Measurements from ENCODE around the gene MRPL36. TPM values are rescaled to one million over a fixed set of nuclear protein-coding genes. Genes with fewer than 3 reads are reported as not detected.
"Not testable (repeated sequence)": the region's sequence is repeated elsewhere in the genome, so short reads cannot be mapped to it uniquely, and the experiment has no call there.

Gene MRPL36
- total RNA-seq, 1 donor from 2014 or later: 31.1 TPM

GRCh38 chr5:1797855-1798254 lies 1.8 kb downstream of the MRPL36 start:
- ATAC-seq (no peak), DNase-seq (ENCODE audit: low spot score) (no peak)

- ATAC-seq (no peak), DNase-seq (ENCODE audit: low spot score) (no peak)
Observed at GRCh38 chr5:1797103-1797800, 2.4 kb downstream of the MRPL36 start.

- ATAC-seq (no peak), DNase-seq (ENCODE audit: low spot score) (no peak)
Observed at GRCh38 chr5:1796371-1797102, 3.1 kb downstream of the MRPL36 start.

- DNase-seq (ENCODE audit: low spot score): no peak
- no peak for ATAC-seq
Observed at GRCh38 chr5:1795931-1796330, 3.7 kb downstream of the MRPL36 start.

GRCh38 chr5:1795506-1795905 lies 4.1 kb downstream of the MRPL36 start:
- ATAC-seq: no peak
- no peak for DNase-seq (ENCODE audit: low spot score)

- DNase-seq (ENCODE audit: low spot score) (no peak), ATAC-seq (no peak)
Observed at GRCh38 chr5:1794901-1795290, 4.7 kb downstream of the MRPL36 start.

GRCh38 chr5:1793966-1794900 lies 5.4 kb downstream of the MRPL36 start:
- ATAC-seq (no peak), DNase-seq (ENCODE audit: low spot score) (no peak)

GRCh38 chr5:1793301-1793740 lies 6.3 kb downstream of the MRPL36 start:
- ATAC-seq: no peak
- no peak for DNase-seq (ENCODE audit: low spot score)

GRCh38 chr5:1792842-1793266 lies 6.8 kb downstream of the MRPL36 start:
- ATAC-seq (no peak), DNase-seq (ENCODE audit: low spot score) (no peak)

GRCh38 chr5:1791176-1791575 lies 8.5 kb downstream of the MRPL36 start:
- ATAC-seq: no peak

GRCh38 chr5:1789834-1790471 lies 9.7 kb downstream of the MRPL36 start:
- ATAC-seq: no peak

More at GRCh38 chr5:1791176-1791575, 8.5 kb downstream of the MRPL36 start:
- DNase-seq (ENCODE audit: low spot score): no peak

GRCh38 chr5:1789438-1789833 lies 10.2 kb downstream of the MRPL36 start:
- not testable (repeated sequence) for ATAC-seq; DNase-seq (ENCODE audit: low spot score)

More at GRCh38 chr5:1789834-1790471, 9.7 kb downstream of the MRPL36 start:
- DNase-seq (ENCODE audit: low spot score): no peak

- ATAC-seq: no peak
- no peak for DNase-seq (ENCODE audit: low spot score)
Observed at GRCh38 chr5:1788828-1789227, 10.8 kb downstream of the MRPL36 start.

- no peak for ATAC-seq
- DNase-seq (ENCODE audit: low spot score): no peak
Observed at GRCh38 chr5:1788200-1788599, 11.4 kb downstream of the MRPL36 start.

GRCh38 chr5:1787472-1788047 lies 12.1 kb downstream of the MRPL36 start:
- no peak for ATAC-seq
- no peak for DNase-seq (ENCODE audit: low spot score)

GRCh38 chr5:1786621-1787471 lies 12.8 kb downstream of the MRPL36 start:
- DNase-seq (ENCODE audit: low spot score) (no peak), ATAC-seq (no peak)

- ATAC-seq (no peak), DNase-seq (ENCODE audit: low spot score) (no peak)
Observed at GRCh38 chr5:1785984-1786383, 13.7 kb downstream of the MRPL36 start.

- DNase-seq (ENCODE audit: low spot score) (no peak), ATAC-seq (no peak)
Observed at GRCh38 chr5:1785062-1785461, 14.6 kb downstream of the MRPL36 start.

Data from left lobe of liver (tissue), 2 donors.